WTC11 (cell line): Measurements from ENCODE around the gene BRD4. TPM values are rescaled to one million over a fixed set of nuclear protein-coding genes. Genes with fewer than 3 reads are reported as not detected.

Experiments
- ATAC-seq: fragments of 200-7000 bp; cut with Tn5 transposase; 2 replicates; pipeline ENCODE4 v1.10.0; 2021; ENCODE audit warnings: mild to moderate bottlenecking, moderate library complexity
- CTCF ChIA-PET: fragments of 300-600 bp; sonication (Branson Sonifier 250); formaldehyde crosslinking; loops from one replicate; lab custom pipeline; 2021; ENCODE audit warnings: antibody characterized with exemption; lab: Charles Lee
- POLR2A ChIA-PET: fragments of 350-600 bp; sonication (Branson Sonifier 250); formaldehyde crosslinking; loops from one replicate; lab custom pipeline; 2021; ENCODE audit warnings: antibody characterized with exemption; lab: Charles Lee
- DNase-seq: peaks from one replicate; pipeline ENCODE4 v3.0.0; 2021; ENCODE audit warnings: low spot score
- H3K27ac Mint-ChIP-seq: 2 replicates; pipeline ENCODE4 v1.8.0; 2021; ENCODE audit warnings: mixed read lengths
- H3K27me3 Mint-ChIP-seq: 2 replicates; pipeline ENCODE4 v1.8.0; 2021; ENCODE audit warnings: low read depth, mild to moderate bottlenecking, moderate library complexity, mixed read lengths
- H3K36me3 Mint-ChIP-seq: 2 replicates; pipeline ENCODE4 v1.8.0; 2021; ENCODE audit warnings: mixed read lengths
- H3K4me1 Mint-ChIP-seq: 2 replicates; pipeline ENCODE4 v1.8.0; 2022; ENCODE audit warnings: mixed read lengths
- H3K4me3 Mint-ChIP-seq: 2 replicates; pipeline ENCODE4 v1.8.0; 2021; ENCODE audit warnings: mild to moderate bottlenecking, moderate library complexity, mixed read lengths
- H3K9me3 Mint-ChIP-seq: 2 replicates; pipeline ENCODE4 v1.8.0; 2021; ENCODE audit warnings: mixed read lengths
- ATF1 ChIP-seq: sonication (generic); formaldehyde crosslinking; IDR thresholded peaks from 2 replicates; pipeline ENCODE4 v1.8.1; 2023; ENCODE audit warnings: mild to moderate bottlenecking, moderate library complexity, missing genetic modification reagents
- ATF3 ChIP-seq: sonication (generic); formaldehyde crosslinking; conservative IDR thresholded peaks from 2 replicates; pipeline ENCODE4 v1.8.1; 2022; ENCODE audit warnings: mild to moderate bottlenecking, missing genetic modification reagents
- CBFB ChIP-seq: sonication (generic); formaldehyde crosslinking; IDR thresholded peaks from 2 replicates; pipeline ENCODE4 v1.8.1; 2022; ENCODE audit warnings: mild to moderate bottlenecking, low read depth, missing genetic modification reagents
- EMX1 ChIP-seq: fragments of 250-450 bp; sonication (Bioruptor Pico); IDR thresholded peaks from 2 replicates; pipeline ENCODE4 v1.8.0; 2021; ENCODE audit warnings: mild to moderate bottlenecking
- ESRRA ChIP-seq: sonication (generic); formaldehyde crosslinking; IDR thresholded peaks from 2 replicates; pipeline ENCODE4 v1.8.1; 2022; ENCODE audit warnings: mild to moderate bottlenecking, missing genetic modification reagents, borderline replicate concordance
- FOXK1 ChIP-seq: sonication (generic); formaldehyde crosslinking; IDR thresholded peaks from 2 replicates; pipeline ENCODE4 v1.8.0; 2022; ENCODE audit warnings: mild to moderate bottlenecking, moderate library complexity, missing genetic modification reagents
- FOXP1 ChIP-seq: sonication (generic); formaldehyde crosslinking; IDR thresholded peaks from 2 replicates; pipeline ENCODE4 v1.8.0; 2022; ENCODE audit warnings: missing genetic modification reagents, mild to moderate bottlenecking, moderate library complexity, borderline replicate concordance
- GRHL2 ChIP-seq: fragments of 250-450 bp; sonication (Bioruptor Pico); IDR thresholded peaks from 2 replicates; pipeline ENCODE4 v1.8.0; 2022; ENCODE audit warnings: mild to moderate bottlenecking, moderate library complexity; ENCODE audit not compliant: insufficient replicate concordance, severe bottlenecking
- HMGXB4 ChIP-seq: sonication (generic); formaldehyde crosslinking; IDR thresholded peaks from 2 replicates; pipeline ENCODE4 v1.8.1; 2023; ENCODE audit warnings: mild to moderate bottlenecking, moderate library complexity, missing genetic modification reagents
- MLX ChIP-seq: sonication (generic); formaldehyde crosslinking; IDR thresholded peaks from 2 replicates; pipeline ENCODE4 v1.8.1; 2023; ENCODE audit warnings: mild to moderate bottlenecking, missing genetic modification reagents, moderate library complexity
- MXD4 ChIP-seq: fragments of 250-450 bp; sonication (Bioruptor Pico); IDR thresholded peaks from 2 replicates; pipeline ENCODE4 v1.8.0; 2021; ENCODE audit warnings: mild to moderate bottlenecking, moderate library complexity, borderline replicate concordance
- OVOL2 ChIP-seq: fragments of 250-450 bp; sonication (Bioruptor Pico); IDR thresholded peaks from 2 replicates; pipeline ENCODE4 v1.9.0; 2021; ENCODE audit warnings: mild to moderate bottlenecking, borderline replicate concordance
- SMAD4 ChIP-seq: sonication (generic); formaldehyde crosslinking; IDR thresholded peaks from 2 replicates; pipeline ENCODE4 v1.8.0; 2022; ENCODE audit warnings: mild to moderate bottlenecking, missing genetic modification reagents
- TCF7 ChIP-seq: sonication (generic); formaldehyde crosslinking; IDR thresholded peaks from 2 replicates; pipeline ENCODE4 v1.8.0; 2022; ENCODE audit warnings: mild to moderate bottlenecking, low read depth, missing genetic modification reagents, moderate library complexity
- ZBTB21 ChIP-seq: sonication (generic); formaldehyde crosslinking; IDR thresholded peaks from 2 replicates; pipeline ENCODE4 v1.8.1; 2023; ENCODE audit warnings: mild to moderate bottlenecking, missing genetic modification reagents, borderline replicate concordance
- ZBTB43 ChIP-seq: sonication (generic); formaldehyde crosslinking; IDR thresholded peaks from 2 replicates; pipeline ENCODE4 v1.8.1; 2023; ENCODE audit warnings: mild to moderate bottlenecking, missing genetic modification reagents
- ZNF671 ChIP-seq: fragments of 250-450 bp; sonication (Bioruptor Pico); IDR thresholded peaks from 2 replicates; pipeline ENCODE4 v1.8.0; 2021; ENCODE audit warnings: mild to moderate bottlenecking
- total RNA-seq: library from RNA; stranded (reverse); gene quantifications from 3 replicates; pipeline ENCODE4 v1.2.3, GENCODE V29; 2021
- TF ChIP-seq, protein P1 (sequence below): sonication (generic); formaldehyde crosslinking; IDR thresholded peaks from 2 replicates; pipeline ENCODE4 v1.8.0; 2022; ENCODE audit warnings: mild to moderate bottlenecking, missing genetic modification reagents
- TF ChIP-seq, protein P2 (sequence below): sonication (generic); formaldehyde crosslinking; IDR thresholded peaks from 2 replicates; pipeline ENCODE4 v1.8.1; 2022; ENCODE audit warnings: low read depth, mild to moderate bottlenecking, moderate library complexity, missing genetic modification reagents, borderline replicate concordance
- TF ChIP-seq, protein P3 (sequence below): sonication (generic); formaldehyde crosslinking; IDR thresholded peaks from 2 replicates; pipeline ENCODE4 v1.8.1; 2022; ENCODE audit warnings: mild to moderate bottlenecking, missing genetic modification reagents, moderate library complexity, borderline replicate concordance

BRD4 gene
- total RNA-seq, 1 experiment from 2014 or later, result 128 TPM

DNA sequence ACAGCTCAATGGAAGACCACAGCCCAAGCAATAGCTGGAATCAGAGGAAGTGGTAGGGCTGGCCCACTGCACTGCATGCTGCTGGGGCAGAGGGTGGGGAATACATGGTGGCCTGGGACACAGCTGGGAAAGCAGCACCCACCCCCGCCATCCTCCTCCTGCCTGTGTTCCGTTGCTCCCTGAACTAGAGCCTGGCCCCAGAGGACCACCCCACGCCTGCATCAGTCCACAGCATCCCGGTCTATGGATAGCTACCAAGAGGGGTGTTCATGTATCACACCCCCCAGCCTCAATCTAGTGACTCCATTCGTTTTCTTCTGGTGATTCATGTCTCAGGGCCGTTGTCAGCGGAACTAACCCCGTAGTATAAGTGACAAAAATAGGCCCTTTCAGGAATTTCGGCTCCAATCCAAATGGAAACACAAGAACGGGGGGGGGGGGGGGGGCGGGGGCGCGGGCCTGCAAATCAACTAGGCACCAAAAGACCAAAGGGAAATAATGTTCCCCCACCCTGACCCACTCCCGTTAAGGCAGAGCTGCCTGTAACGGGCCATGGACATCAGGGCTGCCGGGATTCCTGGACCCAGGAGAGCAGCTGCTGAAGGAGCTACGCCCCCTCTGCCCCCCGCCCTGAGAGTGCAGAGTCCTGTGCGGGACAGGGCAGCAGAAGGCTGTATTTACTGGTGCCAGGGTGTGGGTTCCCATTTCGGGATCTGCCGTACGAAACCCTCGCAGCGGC is 81.2 kb downstream of the BRD4 start (continued):
- TF ChIP-seq, protein P1, sequence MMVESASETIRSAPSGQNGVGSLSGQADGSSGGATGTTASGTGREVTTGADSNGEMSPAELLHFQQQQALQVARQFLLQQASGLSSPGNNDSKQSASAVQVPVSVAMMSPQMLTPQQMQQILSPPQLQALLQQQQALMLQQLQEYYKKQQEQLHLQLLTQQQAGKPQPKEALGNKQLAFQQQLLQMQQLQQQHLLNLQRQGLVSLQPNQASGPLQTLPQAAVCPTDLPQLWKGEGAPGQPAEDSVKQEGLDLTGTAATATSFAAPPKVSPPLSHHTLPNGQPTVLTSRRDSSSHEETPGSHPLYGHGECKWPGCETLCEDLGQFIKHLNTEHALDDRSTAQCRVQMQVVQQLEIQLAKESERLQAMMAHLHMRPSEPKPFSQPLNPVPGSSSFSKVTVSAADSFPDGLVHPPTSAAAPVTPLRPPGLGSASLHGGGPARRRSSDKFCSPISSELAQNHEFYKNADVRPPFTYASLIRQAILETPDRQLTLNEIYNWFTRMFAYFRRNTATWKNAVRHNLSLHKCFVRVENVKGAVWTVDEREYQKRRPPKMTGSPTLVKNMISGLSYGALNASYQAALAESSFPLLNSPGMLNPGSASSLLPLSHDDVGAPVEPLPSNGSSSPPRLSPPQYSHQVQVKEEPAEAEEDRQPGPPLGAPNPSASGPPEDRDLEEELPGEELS, result no peak
- TF ChIP-seq MLX (no peak), HMGXB4 (no peak), ZBTB43 (CRISPR knock-in tag) (no peak), EMX1 (no peak), ZBTB21 (CRISPR knock-in tag) (no peak)

- POLR2A ChIA-PET, result interaction anchor here (0.6 kb wide), 1 partner anchor 17 kb away, joined by 3 read pairs; no protein-coding TSS in a partner anchor
- Mint-ChIP-seq H3K4me3 (no peak overlapping the region), H3K9me3 (no peaks in the 10 kb centered on the region), H3K27me3 (no peaks in the 10 kb centered on the region), H3K36me3 (peaks cover 54% of the 10 kb centered on the region), H3K4me1 (peaks cover 16% of the 10 kb centered on the region), H3K27ac (no peak overlapping the region)
- CTCF ChIA-PET, result interaction anchor here (0.8 to 4.6 kb wide), 15 partner anchors 9 to 201 kb away, joined by 3 to 61 read pairs (median 9); partner anchors contain the start of genes AKAP8 and EPHX3
- TF ChIP-seq MXD4 (CRISPR knock-in tag) (no peak), GRHL2 (no peak), FOXK1 (CRISPR knock-in tag) (no peak), SMAD4 (no peak), CBFB (CRISPR knock-in tag) (no peak), ZNF671 (CRISPR knock-in tag) (no peak), ATF3 (CRISPR knock-in tag) (no peak), FOXP1 (no peak), ATF1 (CRISPR knock-in tag) (no peak), OVOL2 (no peak)
- no peak for DNase-seq
- no peak for ATAC-seq
These were observed 81.7 kb downstream of the BRD4 start for GRCh38 chr19:15250640-15250993.

DNA sequence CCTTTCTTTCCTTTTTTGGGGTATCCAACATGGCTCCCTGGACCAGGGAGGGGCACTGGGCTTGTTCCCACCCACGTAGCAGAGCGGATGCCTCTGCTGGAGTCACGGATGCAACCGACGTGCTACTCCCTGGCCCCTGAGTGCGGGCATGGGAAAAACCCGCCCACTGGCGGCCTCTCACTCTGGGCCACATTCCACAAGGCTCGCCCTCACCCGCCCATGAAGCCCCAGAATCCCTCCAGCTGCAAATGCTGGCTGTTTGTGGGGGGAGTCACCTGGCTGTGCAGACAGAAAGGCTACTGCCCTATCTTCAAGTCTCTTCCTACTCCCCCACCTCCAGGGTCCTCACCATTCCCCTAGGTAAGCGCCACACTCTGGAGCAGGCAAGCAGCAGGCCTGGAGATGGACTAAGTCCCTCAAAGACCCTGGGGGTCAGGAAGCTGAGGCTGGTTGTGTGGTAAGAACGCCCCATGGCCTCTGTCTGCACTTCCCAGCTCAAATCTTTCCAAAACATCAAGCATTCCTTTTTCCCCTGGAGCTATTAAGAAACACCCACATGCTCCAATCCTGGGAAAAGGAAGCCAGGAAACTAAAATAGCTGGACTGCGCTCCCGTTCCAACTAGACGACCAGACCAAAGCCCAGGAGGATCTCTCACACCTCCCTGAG is 82.2 kb downstream of the BRD4 start:
- ChIA-PET POLR2A (interaction anchor here (0.6 to 1.1 kb wide), 2 partner anchors 17 kb away, joined by 3 to 4 read pairs; no protein-coding TSS in a partner anchor), CTCF (interaction anchor here (0.8 to 4.6 kb wide), 15 partner anchors 9 to 202 kb away, joined by 3 to 61 read pairs (median 9); partner anchors contain the start of genes AKAP8 and EPHX3)
- H3K4me1 Mint-ChIP-seq, result peaks cover 16% of the 10 kb centered on the region
- no peak overlapping the region for H3K4me3 Mint-ChIP-seq
- DNase-seq, result no peak
- no peak for ATAC-seq
- H3K36me3 Mint-ChIP-seq, result peaks cover 52% of the 10 kb centered on the region
- H3K9me3 Mint-ChIP-seq, result no peaks in the 10 kb centered on the region
- TF ChIP-seq ATF1 (CRISPR knock-in tag) (no peak), ESRRA (CRISPR knock-in tag) (no peak), ATF3 (CRISPR knock-in tag) (no peak), TCF7 (CRISPR knock-in tag) (no peak)
- TF ChIP-seq, protein P2, sequence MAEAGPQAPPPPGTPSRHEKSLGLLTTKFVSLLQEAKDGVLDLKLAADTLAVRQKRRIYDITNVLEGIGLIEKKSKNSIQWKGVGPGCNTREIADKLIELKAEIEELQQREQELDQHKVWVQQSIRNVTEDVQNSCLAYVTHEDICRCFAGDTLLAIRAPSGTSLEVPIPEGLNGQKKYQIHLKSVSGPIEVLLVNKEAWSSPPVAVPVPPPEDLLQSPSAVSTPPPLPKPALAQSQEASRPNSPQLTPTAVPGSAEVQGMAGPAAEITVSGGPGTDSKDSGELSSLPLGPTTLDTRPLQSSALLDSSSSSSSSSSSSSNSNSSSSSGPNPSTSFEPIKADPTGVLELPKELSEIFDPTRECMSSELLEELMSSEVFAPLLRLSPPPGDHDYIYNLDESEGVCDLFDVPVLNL, result no peak
- TF ChIP-seq, protein P3, sequence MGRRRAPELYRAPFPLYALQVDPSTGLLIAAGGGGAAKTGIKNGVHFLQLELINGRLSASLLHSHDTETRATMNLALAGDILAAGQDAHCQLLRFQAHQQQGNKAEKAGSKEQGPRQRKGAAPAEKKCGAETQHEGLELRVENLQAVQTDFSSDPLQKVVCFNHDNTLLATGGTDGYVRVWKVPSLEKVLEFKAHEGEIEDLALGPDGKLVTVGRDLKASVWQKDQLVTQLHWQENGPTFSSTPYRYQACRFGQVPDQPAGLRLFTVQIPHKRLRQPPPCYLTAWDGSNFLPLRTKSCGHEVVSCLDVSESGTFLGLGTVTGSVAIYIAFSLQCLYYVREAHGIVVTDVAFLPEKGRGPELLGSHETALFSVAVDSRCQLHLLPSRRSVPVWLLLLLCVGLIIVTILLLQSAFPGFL (CRISPR knock-in tag), result no peak
- H3K27me3 Mint-ChIP-seq, result no peaks in the 10 kb centered on the region
- H3K27ac Mint-ChIP-seq, result no peak overlapping the region
